SIG-M5 (cell line): ENCODE measurements around the gene CCDC148.

Source experiments
- DNase-seq: peaks from one replicate; lab custom pipeline; 2025; lab: John Stamatoyannopoulos, UW

CCDC148 gene

GRCh38 chr2:158212301-158212700, 244.3 kb downstream of the CCDC148 start:
- DNase-seq, result no peak

- DNase-seq, result no peak
Measured at GRCh38 chr2:158211502-158211901, 245.1 kb downstream of the CCDC148 start.

GRCh38 chr2:158207354-158207753, 249.2 kb downstream of the CCDC148 start:
- DNase-seq, result no peak

- no peak for DNase-seq
Measured at GRCh38 chr2:158205215-158205614, 251.3 kb downstream of the CCDC148 start.

- DNase-seq, result no peak
Measured at GRCh38 chr2:158204741-158205165, 251.8 kb downstream of the CCDC148 start.

- DNase-seq, result no peak
Measured at GRCh38 chr2:158202161-158202815, 254.3 kb downstream of the CCDC148 start.

- no peak for DNase-seq
Measured at GRCh38 chr2:158199928-158200650, 256.5 kb downstream of the CCDC148 start.

GRCh38 chr2:158197940-158198339, 258.6 kb downstream of the CCDC148 start:
- no peak for DNase-seq

GRCh38 chr2:158194229-158194628, 262.3 kb downstream of the CCDC148 start:
- no peak for DNase-seq

- DNase-seq, result no peak
Measured at GRCh38 chr2:158192515-158193443, 263.8 kb downstream of the CCDC148 start.

GRCh38 chr2:158191076-158191895, 265.3 kb downstream of the CCDC148 start:
- no peak for DNase-seq

GRCh38 chr2:158189526-158189925, 267.0 kb downstream of the CCDC148 start:
- DNase-seq, result no peak

GRCh38 chr2:158187908-158188307, 268.6 kb downstream of the CCDC148 start:
- no peak for DNase-seq

- DNase-seq, result no peak
Measured at GRCh38 chr2:158184556-158185343, 271.8 kb downstream of the CCDC148 start.

GRCh38 chr2:158184001-158184400, 272.6 kb downstream of the CCDC148 start:
- DNase-seq, result no peak

GRCh38 chr2:158182676-158183295, 273.8 kb downstream of the CCDC148 start:
- no peak for DNase-seq

- DNase-seq, result no peak
Measured at GRCh38 chr2:158181171-158181570, 275.4 kb downstream of the CCDC148 start.

GRCh38 chr2:158179660-158180059, 276.9 kb downstream of the CCDC148 start:
- no peak for DNase-seq

GRCh38 chr2:158178646-158179045, 277.9 kb downstream of the CCDC148 start:
- no peak for DNase-seq

- no peak for DNase-seq
Measured at GRCh38 chr2:158174956-158175355, 281.6 kb downstream of the CCDC148 start.
